HepG2 (cell line): ENCODE measurements around the gene DZIP1L. TPM values are rescaled to one million over a fixed set of nuclear protein-coding genes. Genes with fewer than 3 reads are reported as not detected.

Experiments
- ATAC-seq: fragments of 200-7000 bp; cut with Tn5 transposase; 3 replicates; pipeline ENCODE4 v1.9.1; 2020; ENCODE audit warnings: mild to moderate bottlenecking, moderate library complexity
- BruUV-seq: library from RNA; stranded (reverse); fragments of 400-500 nt; replicated peaks from 2 replicates; lab custom pipeline; 2021; lab: Mats Ljungman, UMichigan
- CTCF ChIA-PET: fragments of 300-600 bp; formaldehyde crosslinking; extraction: SDS; loops from one replicate; lab custom pipeline; 2021; ENCODE audit warnings: low total read pairs, inconsistent platforms, low intra/inter-chr PET ratio; lab: Yijun Ruan, JAX
- POLR2A ChIA-PET: fragments of 350-600 bp; sonication (Branson Sonifier 250); formaldehyde crosslinking; loops from one replicate; lab custom pipeline; 2020; ENCODE audit warnings: antibody characterized with exemption, inconsistent platforms; lab: Yijun Ruan, JAX
- DNase-seq: peaks from one replicate; pipeline ENCODE4 v3.0.0-alpha.2; 2015; ENCODE audit warnings: low spot score
- FAIRE-seq: peaks from 3 replicates; lab custom pipeline; 2011; peaks lifted over from hg19 to GRCh38; lab: Jason Lieb, UNC
- H2AFZ ChIP-seq: one replicate; pipeline ENCODE4 v1.6.1; 2011; ENCODE audit warnings: low read length, inconsistent platforms
- H3K27ac ChIP-seq: fragments of 300-600 bp; 3 replicates; pipeline ENCODE4 v1.8.0; 2011; ENCODE audit warnings: mixed run types, mild to moderate bottlenecking, mixed read lengths, low read length, inconsistent platforms; ENCODE audit not compliant: insufficient read depth; ENCODE audit errors: extremely low read length
- H3K27me3 ChIP-seq, 2 experiments: fragments of 200-600 bp in 1 of 2; 2 replicates in 1 of 2; 3 replicates in 1 of 2; pipeline versions ENCODE4 v1.6.0 to v1.8.0; 2011; ENCODE audit warnings: low read length in 2 of 2, mild to moderate bottlenecking in 2 of 2, moderate library complexity in 2 of 2, inconsistent platforms in 1 of 2; ENCODE audit not compliant: insufficient read depth in 2 of 2, control insufficient read depth in 1 of 2
- H3K36me3 ChIP-seq, 2 experiments: fragments of 200-600 bp in 1 of 2; replicated peaks in 1 of 2; 2 replicates in 1 of 2; 3 replicates in 1 of 2; pipeline versions ENCODE4 v1.5.1 to v1.8.0; 2011; ENCODE audit warnings: low read length in 2 of 2, inconsistent platforms in 1 of 2; ENCODE audit not compliant: insufficient read depth in 2 of 2, control insufficient read depth in 1 of 2
- H3K4me1 ChIP-seq: 2 replicates; pipeline ENCODE4 v1.5.1; 2012; ENCODE audit warnings: low read length, inconsistent platforms; ENCODE audit not compliant: insufficient read depth
- H3K4me2 ChIP-seq: 2 replicates; pipeline ENCODE4 v1.6.0; 2011; ENCODE audit warnings: low read depth, low read length, inconsistent platforms
- H3K4me3 ChIP-seq, 3 experiments: fragments of 200-600 bp in 1 of 3; sonication (generic), shearing (Covaris generic) in 1 of 3; replicated peaks in 1 of 3; 2 replicates each; pipeline ENCODE4 v1.5.1; 2011 to 2016; ENCODE audit warnings: low read length in 3 of 3, inconsistent platforms in 2 of 3, low read depth in 2 of 3, mild to moderate bottlenecking in 2 of 3, control low read depth in 1 of 3, mixed read lengths in 1 of 3; ENCODE audit not compliant: insufficient read depth in 1 of 3
- H3K79me2 ChIP-seq: one replicate; pipeline ENCODE4 v1.6.1; 2011; ENCODE audit warnings: low read length, inconsistent platforms; ENCODE audit not compliant: insufficient read depth
- H3K9ac ChIP-seq: 2 replicates; pipeline ENCODE4 v1.6.0; 2011; ENCODE audit warnings: mild to moderate bottlenecking, low read depth, low read length, inconsistent platforms; ENCODE audit not compliant: insufficient read depth
- H3K9me3 ChIP-seq: 2 replicates; pipeline ENCODE4 v1.5.1; 2012; ENCODE audit warnings: mild to moderate bottlenecking, low read length
- H4K20me1 ChIP-seq: 2 replicates; pipeline ENCODE4 v1.6.0; 2011; ENCODE audit warnings: inconsistent platforms, mild to moderate bottlenecking, low read length, moderate library complexity; ENCODE audit not compliant: insufficient read depth
- FLYWCH1 ChIP-seq: sonication (generic); formaldehyde crosslinking; IDR thresholded peaks from 2 replicates; pipeline ENCODE4 v1.8.1; 2023; ENCODE audit warnings: mild to moderate bottlenecking, missing genetic modification reagents
- MAF1 ChIP-seq: sonication (generic); formaldehyde crosslinking; IDR thresholded peaks from 2 replicates; pipeline ENCODE4 v1.5.0; 2020; ENCODE audit warnings: missing genetic modification reagents, borderline replicate concordance
- RFX1 ChIP-seq: fragments of 450-650 bp; IDR thresholded peaks from 2 replicates; pipeline ENCODE4 v1.6.1; 2017
- RFX3 ChIP-seq: IDR thresholded peaks from 2 replicates; pipeline ENCODE4 v1.6.1; 2016; ENCODE audit warnings: missing biosample characterization, missing genetic modification reagents
- TAF1 ChIP-seq: sonication (generic); formaldehyde crosslinking; IDR thresholded peaks from 2 replicates; pipeline ENCODE4 v1.4.0; 2020; ENCODE audit warnings: missing genetic modification reagents
- TAF15 ChIP-seq: fragments of 200-400 bp; formaldehyde crosslinking; IDR thresholded peaks from one replicate; pipeline ENCODE4 v1.6.1; 2018; ENCODE audit warnings: mild to moderate bottlenecking, low read depth, low read length; ENCODE audit not compliant: poor library complexity, severe bottlenecking
- ZBTB38 ChIP-seq: sonication (generic); formaldehyde crosslinking; IDR thresholded peaks from 2 replicates; pipeline ENCODE4 v1.5.1; 2020; ENCODE audit warnings: mild to moderate bottlenecking, missing genetic modification reagents
- ZKSCAN5 ChIP-seq: sonication (generic); formaldehyde crosslinking; IDR thresholded peaks from 2 replicates; pipeline ENCODE4 v1.5.1; 2020; ENCODE audit warnings: mild to moderate bottlenecking, missing genetic modification reagents
- ZNF224 ChIP-seq: sonication (generic); formaldehyde crosslinking; IDR thresholded peaks from 2 replicates; pipeline ENCODE4 v1.5.0; 2020; ENCODE audit warnings: mild to moderate bottlenecking, missing genetic modification reagents
- ZNF253 ChIP-seq: sonication (generic); formaldehyde crosslinking; IDR thresholded peaks from 2 replicates; pipeline ENCODE4 v1.8.0; 2022; ENCODE audit warnings: mild to moderate bottlenecking, missing genetic modification reagents, borderline replicate concordance
- ZNF761 ChIP-seq: sonication (generic); formaldehyde crosslinking; conservative IDR thresholded peaks from 2 replicates; pipeline ENCODE4 v1.4.0; 2020; ENCODE audit warnings: mild to moderate bottlenecking, missing genetic modification reagents
- ZNF776 ChIP-seq: sonication (generic); formaldehyde crosslinking; IDR thresholded peaks from 2 replicates; pipeline ENCODE4 v1.4.0; 2020; ENCODE audit warnings: mild to moderate bottlenecking, missing genetic modification reagents
- WGBS: methylation state at CpG from one replicate; pipeline ENCODE4 v1.1.6; 2017; ENCODE audit warnings: low lambda C conversion rate; 5-methylcytosine and 5-hydroxymethylcytosine counted together
- in situ Hi-C: cut with HindIII; loops from 2 replicates; pipeline ENCODE4 v1.10.0; 2017; ENCODE audit warnings: low pct_unique_long_range_greater_than_20kb; ENCODE audit not compliant: extremely low pct_ligation_motif_present
- intact Hi-C: fragments of 100-400 bp; cut with micrococcal nuclease; formaldehyde crosslinking; loops from one replicate; pipeline ENCODE4 v1.10.0; 2022; ENCODE audit not compliant: unreplicated experiment
- polyA plus RNA-seq, 8 experiments: library from polyadenylated mRNA; depleted of rRNA in 3 of 8; stranded (reverse) in 7 of 8; unstranded in 1 of 8; fragments of >200 nt; fragmentation: Illumina TruSeq in 4 of 8; extraction: Trizol in 4 of 8; gene quantifications; 2 replicates each; pipeline versions ENCODE4 v1.2.1 to v1.2.3, GENCODE V29; 2011 to 2016; ENCODE audit warnings: low read depth in 4 of 8, missing spikeins in 1 of 8, mixed read lengths in 1 of 8; ENCODE audit not compliant: insufficient read depth in 1 of 8
- total RNA-seq, 5 experiments: library from RNA; depleted of rRNA; stranded (reverse); fragments of >200 nt; fragmentation: Illumina TruSeq; extraction: Trizol; gene quantifications; 2 replicates each; pipeline ENCODE4 v1.2.3, GENCODE V29; 2016; ENCODE audit warnings: low read depth in 1 of 5
- TF ChIP-seq, protein P1 (sequence below): fragments of 450-650 bp; IDR thresholded peaks from 2 replicates; pipeline ENCODE4 v1.6.1; 2017; ENCODE audit warnings: mild to moderate bottlenecking
- TF ChIP-seq, protein P2 (sequence below): sonication (generic); formaldehyde crosslinking; IDR thresholded peaks from 2 replicates; pipeline ENCODE4 v1.5.0; 2020; ENCODE audit warnings: mild to moderate bottlenecking, missing genetic modification reagents, borderline replicate concordance
- TF ChIP-seq, protein P3 (sequence below): sonication (generic); formaldehyde crosslinking; conservative IDR thresholded peaks from 2 replicates; pipeline ENCODE4 v1.4.0; 2020; ENCODE audit warnings: missing genetic modification reagents
- TF ChIP-seq, protein P4 (sequence below): sonication (generic); formaldehyde crosslinking; IDR thresholded peaks from 2 replicates; pipeline ENCODE4 v1.8.0; 2023; ENCODE audit warnings: mild to moderate bottlenecking, missing genetic modification reagents

Gene DZIP1L
- total and polyA plus RNA-seq, 2 of the 13 experiments (the other 11 are each of a cell fraction or from before 2014, with no cell fraction given) = 0.90 to 1.2 TPM

DNA sequence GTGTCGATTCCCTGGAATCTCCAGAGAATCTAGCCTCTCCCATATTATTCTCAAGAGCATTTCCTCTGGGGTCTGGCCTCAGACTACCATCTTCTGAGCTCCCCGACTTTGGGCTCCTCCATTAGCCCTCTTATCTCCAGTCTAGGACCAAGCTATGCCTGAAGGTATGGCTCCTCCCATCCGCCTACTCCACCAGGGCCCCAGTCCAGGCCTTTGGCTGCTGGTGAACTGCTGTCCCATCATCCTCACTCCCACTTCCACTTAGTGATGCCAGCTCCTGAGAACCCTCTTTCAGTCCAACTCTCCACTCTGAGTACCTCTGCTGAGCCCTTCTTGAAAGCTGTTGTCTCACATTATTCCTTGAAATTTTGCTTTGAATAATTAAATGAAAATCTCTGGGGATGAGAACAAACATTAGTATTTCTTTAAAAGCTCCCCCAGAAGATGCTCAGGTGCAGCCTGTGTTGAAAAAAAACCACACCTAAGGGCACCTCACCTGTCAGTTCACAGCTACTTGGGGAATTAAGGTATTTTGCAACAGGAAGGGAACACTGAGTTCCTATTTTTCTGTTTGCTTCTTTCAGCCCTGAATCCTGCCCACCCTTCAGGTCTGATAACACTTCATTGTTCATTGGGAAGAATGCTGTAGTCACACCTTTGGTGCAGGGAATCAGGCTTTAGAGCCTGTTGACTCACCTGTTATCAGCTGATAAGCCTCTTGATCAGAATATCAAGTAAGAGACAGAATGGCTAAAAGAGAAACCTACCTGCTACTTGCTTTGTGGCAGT, 95.9 kb downstream of the DZIP1L start:
- no peaks in the 10 kb centered on the region for H3K27me3 ChIP-seq
- H3K79me2 ChIP-seq = no peaks in the 10 kb centered on the region
- no peak overlapping the region for H2AFZ ChIP-seq
- H3K4me1 ChIP-seq = no peaks in the 10 kb centered on the region
- H3K27ac ChIP-seq = no peak overlapping the region
- H4K20me1 ChIP-seq = no peaks in the 10 kb centered on the region
- H3K4me2 ChIP-seq = no peak overlapping the region
- no peak overlapping the region for H3K9ac ChIP-seq
- H3K36me3 ChIP-seq = no peaks in the 10 kb centered on the region
- no peak for FAIRE-seq
- POLR2A ChIA-PET = no interaction called here
- CTCF ChIA-PET = no interaction called here
- no peak for DNase-seq
- H3K4me3 ChIP-seq = no peak overlapping the region
- ATAC-seq = no peak
- intact Hi-C loops = no loop called here
- 18% methylated on average over 3 of the region's 3 CpGs for WGBS
- no TSS peak for BruUV-seq
- no peaks in the 10 kb centered on the region for H3K9me3 ChIP-seq
- in situ Hi-C loops = no loop called here
- TF ChIP-seq, protein P1, sequence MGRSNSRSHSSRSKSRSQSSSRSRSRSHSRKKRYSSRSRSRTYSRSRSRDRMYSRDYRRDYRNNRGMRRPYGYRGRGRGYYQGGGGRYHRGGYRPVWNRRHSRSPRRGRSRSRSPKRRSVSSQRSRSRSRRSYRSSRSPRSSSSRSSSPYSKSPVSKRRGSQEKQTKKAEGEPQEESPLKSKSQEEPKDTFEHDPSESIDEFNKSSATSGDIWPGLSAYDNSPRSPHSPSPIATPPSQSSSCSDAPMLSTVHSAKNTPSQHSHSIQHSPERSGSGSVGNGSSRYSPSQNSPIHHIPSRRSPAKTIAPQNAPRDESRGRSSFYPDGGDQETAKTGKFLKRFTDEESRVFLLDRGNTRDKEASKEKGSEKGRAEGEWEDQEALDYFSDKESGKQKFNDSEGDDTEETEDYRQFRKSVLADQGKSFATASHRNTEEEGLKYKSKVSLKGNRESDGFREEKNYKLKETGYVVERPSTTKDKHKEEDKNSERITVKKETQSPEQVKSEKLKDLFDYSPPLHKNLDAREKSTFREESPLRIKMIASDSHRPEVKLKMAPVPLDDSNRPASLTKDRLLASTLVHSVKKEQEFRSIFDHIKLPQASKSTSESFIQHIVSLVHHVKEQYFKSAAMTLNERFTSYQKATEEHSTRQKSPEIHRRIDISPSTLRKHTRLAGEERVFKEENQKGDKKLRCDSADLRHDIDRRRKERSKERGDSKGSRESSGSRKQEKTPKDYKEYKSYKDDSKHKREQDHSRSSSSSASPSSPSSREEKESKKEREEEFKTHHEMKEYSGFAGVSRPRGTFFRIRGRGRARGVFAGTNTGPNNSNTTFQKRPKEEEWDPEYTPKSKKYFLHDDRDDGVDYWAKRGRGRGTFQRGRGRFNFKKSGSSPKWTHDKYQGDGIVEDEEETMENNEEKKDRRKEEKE = no peak
- TF ChIP-seq ZNF761 (CRISPR knock-in tag) (no peak), ZKSCAN5 (CRISPR knock-in tag) (no peak), RFX3 (CRISPR knock-in tag) (no peak), TAF1 (no peak), ZNF776 (CRISPR knock-in tag) (no peak), FLYWCH1 (CRISPR knock-in tag) (no peak), ZNF253 (CRISPR knock-in tag) (no peak), ZBTB38 (no peak), RFX1 (no peak), ZNF224 (CRISPR knock-in tag) (no peak), MAF1 (CRISPR knock-in tag) (no peak), TAF15 (no peak)
- TF ChIP-seq, protein P2, sequence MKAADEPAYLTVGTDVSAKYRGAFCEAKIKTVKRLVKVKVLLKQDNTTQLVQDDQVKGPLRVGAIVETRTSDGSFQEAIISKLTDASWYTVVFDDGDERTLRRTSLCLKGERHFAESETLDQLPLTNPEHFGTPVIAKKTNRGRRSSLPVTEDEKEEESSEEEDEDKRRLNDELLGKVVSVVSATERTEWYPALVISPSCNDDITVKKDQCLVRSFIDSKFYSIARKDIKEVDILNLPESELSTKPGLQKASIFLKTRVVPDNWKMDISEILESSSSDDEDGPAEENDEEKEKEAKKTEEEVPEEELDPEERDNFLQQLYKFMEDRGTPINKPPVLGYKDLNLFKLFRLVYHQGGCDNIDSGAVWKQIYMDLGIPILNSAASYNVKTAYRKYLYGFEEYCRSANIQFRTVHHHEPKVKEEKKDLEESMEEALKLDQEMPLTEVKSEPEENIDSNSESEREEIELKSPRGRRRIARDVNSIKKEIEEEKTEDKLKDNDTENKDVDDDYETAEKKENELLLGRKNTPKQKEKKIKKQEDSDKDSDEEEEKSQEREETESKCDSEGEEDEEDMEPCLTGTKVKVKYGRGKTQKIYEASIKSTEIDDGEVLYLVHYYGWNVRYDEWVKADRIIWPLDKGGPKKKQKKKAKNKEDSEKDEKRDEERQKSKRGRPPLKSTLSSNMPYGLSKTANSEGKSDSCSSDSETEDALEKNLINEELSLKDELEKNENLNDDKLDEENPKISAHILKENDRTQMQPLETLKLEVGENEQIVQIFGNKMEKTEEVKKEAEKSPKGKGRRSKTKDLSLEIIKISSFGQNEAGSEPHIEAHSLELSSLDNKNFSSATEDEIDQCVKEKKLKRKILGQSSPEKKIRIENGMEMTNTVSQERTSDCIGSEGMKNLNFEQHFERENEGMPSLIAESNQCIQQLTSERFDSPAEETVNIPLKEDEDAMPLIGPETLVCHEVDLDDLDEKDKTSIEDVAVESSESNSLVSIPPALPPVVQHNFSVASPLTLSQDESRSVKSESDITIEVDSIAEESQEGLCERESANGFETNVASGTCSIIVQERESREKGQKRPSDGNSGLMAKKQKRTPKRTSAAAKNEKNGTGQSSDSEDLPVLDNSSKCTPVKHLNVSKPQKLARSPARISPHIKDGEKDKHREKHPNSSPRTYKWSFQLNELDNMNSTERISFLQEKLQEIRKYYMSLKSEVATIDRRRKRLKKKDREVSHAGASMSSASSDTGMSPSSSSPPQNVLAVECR (CRISPR knock-in tag) = no peak
- TF ChIP-seq, protein P3, sequence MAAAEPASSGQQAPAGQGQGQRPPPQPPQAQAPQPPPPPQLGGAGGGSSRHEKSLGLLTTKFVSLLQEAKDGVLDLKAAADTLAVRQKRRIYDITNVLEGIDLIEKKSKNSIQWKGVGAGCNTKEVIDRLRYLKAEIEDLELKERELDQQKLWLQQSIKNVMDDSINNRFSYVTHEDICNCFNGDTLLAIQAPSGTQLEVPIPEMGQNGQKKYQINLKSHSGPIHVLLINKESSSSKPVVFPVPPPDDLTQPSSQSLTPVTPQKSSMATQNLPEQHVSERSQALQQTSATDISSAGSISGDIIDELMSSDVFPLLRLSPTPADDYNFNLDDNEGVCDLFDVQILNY (CRISPR knock-in tag) = no peak
- TF ChIP-seq, protein P4, sequence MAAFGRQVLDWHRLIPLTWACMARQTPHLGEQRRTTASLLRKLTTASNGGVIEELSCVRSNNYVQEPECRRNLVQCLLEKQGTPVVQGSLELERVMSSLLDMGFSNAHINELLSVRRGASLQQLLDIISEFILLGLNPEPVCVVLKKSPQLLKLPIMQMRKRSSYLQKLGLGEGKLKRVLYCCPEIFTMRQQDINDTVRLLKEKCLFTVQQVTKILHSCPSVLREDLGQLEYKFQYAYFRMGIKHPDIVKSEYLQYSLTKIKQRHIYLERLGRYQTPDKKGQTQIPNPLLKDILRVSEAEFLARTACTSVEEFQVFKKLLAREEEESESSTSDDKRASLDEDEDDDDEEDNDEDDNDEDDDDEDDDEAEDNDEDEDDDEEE (CRISPR knock-in tag) = no peak
